HG03442 (cell line): ENCODE results near the gene EIF4B.
"Not testable (repeated sequence)": the region's sequence is repeated elsewhere in the genome, so short reads cannot be mapped to it uniquely, and the experiment has no call there.

ENCODE experiments used
- ATAC-seq: cut with Tn5 transposase; IDR thresholded peaks from one replicate; pipeline ENCODE4 v1.9.1; 2021; ENCODE audit warnings: mild to moderate bottlenecking, moderate library complexity; ENCODE audit not compliant: unreplicated experiment

The EIF4B gene, protein sequence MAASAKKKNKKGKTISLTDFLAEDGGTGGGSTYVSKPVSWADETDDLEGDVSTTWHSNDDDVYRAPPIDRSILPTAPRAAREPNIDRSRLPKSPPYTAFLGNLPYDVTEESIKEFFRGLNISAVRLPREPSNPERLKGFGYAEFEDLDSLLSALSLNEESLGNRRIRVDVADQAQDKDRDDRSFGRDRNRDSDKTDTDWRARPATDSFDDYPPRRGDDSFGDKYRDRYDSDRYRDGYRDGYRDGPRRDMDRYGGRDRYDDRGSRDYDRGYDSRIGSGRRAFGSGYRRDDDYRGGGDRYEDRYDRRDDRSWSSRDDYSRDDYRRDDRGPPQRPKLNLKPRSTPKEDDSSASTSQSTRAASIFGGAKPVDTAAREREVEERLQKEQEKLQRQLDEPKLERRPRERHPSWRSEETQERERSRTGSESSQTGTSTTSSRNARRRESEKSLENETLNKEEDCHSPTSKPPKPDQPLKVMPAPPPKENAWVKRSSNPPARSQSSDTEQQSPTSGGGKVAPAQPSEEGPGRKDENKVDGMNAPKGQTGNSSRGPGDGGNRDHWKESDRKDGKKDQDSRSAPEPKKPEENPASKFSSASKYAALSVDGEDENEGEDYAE

DNA sequence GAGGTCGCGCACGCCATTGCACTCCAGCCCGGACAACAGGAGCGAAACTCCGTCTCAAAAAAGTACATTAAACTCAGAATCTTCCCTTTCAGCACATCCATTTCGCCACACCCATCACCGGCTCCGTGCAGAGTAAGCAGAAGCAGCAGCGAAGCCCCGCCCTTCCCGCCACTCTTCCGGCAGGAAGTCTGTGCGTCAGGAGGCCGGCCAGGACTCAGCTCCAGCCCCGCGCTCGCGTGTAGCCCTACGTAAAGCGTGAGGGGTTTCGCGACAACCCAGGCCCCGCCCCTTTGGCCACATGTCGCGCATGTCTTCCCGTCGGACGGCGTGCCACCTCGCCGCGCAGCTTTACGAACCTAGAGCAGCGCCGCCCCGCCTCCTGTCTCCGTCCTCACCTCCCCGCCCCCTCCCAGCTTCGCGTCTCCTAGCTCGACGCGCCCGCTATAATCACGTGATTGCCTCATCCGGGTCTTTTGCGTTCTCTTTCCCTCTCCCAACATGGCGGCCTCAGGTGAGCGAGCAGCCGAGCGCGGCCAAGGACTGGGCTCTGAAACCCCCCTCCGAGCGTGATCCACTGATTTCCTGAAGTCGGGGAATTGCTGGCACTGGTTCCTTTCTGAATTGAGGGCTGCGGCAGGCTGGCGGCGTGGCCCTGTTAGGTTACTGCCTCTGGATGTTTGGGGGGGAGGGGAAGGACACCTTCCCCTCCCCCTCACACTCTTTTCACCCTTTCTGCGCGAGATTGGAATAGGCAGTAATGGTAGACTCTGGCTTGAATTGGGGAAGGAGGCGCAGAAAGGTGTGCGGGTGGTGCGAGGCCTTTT is at the start of gene EIF4B:
Gene EIF4B (plus strand): TSS at position 471 of the 824 bp plus-strand sequence. CDS start 28 bp downstream, at position 499.
- ATAC-seq, result peak; percentile 87

DNA sequence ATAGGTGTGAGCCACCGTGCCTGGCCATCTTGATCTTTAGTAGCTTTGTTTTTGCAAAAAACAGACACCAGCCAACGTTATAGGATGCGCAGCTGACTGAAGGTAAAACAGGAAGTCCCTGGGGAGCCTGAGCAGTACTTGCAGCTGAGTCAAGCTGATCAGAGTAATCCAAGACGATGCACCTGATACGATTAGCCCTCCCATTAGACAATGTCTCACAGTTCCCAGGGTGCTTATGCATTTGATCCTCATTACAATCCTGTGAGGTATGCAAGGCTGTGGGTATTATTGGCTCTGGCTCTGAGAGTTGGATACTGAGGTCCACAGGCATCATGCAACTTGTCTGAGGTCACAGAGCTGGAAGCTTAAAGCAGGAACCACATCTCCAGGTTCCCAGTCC is 49.3 kb upstream of the EIF4B start:
- ATAC-seq, result no peak

DNA sequence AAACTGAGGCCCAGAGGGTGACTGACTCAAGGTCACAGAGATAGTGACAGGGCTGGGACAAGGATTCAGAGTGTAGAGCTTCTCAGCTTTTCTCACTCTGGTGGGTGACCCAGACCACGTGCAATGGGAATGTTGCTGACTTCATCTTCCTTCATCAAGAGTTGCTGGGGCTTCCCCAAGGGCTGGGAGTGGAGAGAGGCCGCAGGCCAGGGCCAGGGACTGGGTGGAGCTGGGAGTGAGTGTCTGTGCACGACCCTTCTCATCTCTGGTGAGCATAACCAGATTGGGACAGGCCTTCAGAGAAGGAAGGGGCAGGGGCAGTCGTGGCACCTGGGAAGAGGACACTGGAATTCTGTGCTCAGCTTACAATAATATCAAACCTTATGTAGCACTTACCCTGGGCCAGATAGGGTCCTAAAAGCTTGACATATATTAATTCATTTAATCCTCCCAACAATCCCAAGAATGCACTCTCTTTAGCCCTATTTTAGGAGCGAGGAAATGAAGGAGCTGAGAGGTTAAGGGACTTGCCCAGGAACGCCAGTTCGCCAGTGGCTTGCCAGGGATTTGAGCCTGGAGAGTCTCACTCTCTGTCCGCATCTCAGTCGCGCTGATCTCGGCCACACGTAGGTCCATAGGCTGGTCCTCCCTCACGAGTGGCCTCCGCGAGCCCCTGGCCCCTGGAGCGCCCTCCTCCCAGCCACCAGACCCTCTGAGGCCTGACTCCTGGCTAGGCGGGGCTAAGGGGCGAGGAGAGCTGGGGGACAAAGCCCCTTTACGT is 41.5 kb upstream of the EIF4B start:
- no peak for ATAC-seq

DNA sequence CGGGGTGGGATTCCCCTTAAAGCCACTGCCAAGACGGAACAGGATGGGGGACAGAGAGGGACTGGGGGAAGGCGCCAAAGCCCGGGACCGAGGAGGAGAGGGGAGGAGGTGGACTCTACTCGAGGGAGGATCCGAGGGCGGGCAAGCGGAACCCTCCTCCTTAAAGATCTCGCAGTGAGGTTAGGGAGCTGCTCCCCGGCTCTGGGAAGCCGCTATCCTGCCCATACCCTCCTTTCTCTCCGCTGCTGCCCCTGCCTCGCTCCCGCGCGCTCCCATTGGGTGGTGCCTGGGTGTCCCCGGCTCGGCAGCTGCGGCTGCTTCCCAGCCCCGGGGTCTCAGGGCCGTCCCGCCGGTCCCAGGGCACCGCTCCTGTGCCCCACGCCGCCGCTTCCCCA is 40.9 kb upstream of the EIF4B start:
- no peak for ATAC-seq

DNA sequence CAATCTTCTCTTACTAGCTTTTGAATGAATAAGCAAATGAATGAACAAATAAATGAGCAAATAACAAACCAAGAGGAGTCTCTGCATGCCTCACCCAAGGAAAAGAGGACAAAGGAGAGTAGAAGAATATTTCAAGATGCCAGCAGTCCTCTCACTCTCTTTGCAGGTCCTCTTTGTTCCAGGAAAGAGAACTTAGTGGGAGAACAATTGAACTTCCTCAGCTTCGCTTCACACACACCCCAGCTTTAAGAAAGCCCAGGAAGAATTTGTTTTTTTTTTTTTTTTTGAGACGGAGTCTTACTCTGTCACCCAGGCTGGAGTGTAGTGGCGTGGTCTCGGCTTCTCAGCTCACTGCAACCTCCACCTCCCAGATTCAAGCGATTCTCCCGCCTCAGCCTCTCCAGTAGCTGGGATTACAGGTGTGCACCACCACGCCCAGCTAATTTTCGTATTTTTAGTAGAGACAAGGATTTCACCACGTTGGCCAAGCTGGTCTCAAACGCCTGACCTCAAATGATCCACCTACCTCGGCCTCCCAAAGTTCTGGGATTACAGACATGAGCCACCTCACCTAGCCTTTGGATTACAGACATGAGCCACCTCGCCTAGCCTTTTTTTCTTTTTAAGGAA is 37.0 kb upstream of the EIF4B start:
- ATAC-seq, result no peak

DNA sequence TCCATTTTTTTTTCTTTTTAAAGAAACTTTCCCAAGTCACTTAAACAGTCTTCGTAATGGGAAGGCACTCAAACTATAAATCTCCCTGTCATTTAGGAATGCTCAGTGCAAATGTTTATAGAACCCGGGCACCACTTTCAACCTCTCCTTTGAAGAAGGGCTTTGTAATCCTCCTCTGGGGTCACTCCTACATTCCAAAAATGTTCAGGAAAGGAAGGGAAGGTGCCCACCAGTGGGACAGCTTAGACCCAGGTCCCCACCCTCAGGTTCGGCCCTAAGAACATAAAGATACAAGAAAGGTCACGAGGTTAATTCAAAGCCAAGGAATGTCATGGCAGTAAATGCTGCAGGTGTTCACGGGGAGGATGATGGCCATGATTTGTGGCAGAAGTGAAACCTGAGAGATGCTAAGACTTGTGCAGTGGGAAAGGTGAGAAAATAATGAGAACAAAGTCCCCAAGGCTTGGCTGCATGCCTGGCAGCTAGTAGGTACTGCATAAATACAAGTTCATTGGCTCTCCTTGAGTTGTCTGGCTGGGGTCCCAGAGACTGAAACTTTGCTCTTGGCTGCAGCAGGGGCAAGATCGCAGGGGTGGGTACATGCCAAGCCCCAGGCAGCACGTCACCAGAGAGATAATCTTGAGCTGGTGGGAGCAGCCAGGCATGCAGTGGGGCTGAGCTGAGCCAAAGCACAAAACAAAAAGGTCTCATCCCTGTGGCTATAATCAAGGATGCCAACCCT is 36.3 kb upstream of the EIF4B start:
- no peak for ATAC-seq

DNA sequence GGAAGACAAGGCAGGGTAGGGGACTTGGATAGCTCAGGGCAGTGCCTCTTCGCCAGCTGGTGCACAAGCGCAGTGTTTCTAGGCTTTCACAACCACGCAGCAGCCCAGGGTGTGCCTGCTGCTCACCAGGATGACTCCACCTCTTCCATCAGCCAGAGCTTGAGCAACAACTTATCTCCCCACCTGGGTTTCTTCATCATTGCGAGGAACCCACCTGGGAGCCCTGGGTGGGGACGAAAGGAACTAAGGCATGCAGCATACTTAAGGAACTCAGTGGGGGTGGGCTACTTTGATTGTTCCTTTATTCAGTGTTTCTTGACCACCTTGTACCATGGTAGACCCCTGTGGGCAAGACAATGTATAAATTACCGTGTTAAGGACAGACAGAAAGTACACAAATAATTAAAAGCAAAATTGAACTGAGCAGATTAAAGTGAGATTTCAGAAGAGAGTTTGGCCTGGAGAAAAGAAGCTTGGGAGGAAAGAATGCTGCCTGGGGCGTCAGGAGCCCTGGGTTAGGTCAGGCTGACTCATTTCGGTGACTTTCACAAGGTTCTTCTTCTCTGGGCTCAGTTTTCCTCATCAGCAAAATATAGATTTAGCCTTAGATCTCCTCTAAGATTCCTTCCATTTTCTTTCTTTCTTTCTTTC is 34.5 kb upstream of the EIF4B start:
- no peak for ATAC-seq

DNA sequence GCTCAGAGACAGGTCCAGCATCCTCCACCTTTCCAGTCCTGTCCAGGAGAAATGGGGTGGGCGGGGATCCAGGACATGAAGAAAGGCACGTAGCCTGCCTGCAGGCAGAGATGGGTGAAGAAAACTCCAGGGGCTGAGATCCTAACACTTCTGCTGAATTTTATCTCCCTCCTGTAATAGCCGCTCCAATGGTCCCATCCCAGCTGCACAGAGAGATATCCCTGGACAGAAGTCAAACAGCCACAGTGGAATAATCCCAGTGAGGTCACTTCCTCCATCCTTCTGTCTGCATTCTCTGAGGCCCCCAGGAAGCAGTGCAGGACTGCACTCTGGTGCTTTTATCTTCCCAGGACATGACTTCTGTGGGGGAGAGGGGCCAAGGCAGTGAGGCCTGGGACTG is 31.1 kb upstream of the EIF4B start:
- no peak for ATAC-seq

DNA sequence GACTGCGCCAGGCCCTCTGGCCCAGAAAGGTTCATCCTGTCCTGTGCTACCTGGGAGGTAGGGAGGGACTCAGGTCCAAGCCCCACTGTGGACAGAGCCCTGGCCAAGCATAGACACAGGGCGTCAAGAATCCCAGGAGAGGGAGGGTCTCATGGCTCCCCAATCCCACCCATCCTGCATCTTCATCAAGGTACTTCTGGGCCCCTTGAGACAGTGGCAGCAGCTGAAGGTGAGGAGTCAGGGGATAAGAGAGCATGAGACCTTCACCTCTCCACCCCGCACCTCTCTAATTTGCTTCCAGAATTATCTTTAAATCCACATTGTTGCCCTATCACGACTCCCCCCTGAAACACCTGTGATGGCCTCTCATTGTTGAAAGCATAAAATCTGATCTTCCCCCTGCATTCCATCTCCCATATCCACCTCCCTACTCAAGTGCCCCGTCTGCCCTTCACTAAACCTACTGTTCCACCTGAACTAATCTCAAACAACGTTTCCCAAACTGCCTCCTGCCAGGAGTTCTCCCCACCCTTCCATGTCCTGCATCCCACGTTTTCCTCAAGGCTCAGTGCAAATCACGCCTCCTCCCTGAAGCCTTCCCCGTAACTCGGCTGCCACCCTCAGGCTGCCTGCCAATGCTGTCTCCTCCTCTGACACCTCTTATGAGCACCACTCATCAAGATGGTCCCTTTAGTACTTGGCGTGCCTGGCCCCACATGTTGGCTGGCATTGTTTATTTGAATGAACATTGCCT is 30.3 kb upstream of the EIF4B start:
- no peak for ATAC-seq

DNA sequence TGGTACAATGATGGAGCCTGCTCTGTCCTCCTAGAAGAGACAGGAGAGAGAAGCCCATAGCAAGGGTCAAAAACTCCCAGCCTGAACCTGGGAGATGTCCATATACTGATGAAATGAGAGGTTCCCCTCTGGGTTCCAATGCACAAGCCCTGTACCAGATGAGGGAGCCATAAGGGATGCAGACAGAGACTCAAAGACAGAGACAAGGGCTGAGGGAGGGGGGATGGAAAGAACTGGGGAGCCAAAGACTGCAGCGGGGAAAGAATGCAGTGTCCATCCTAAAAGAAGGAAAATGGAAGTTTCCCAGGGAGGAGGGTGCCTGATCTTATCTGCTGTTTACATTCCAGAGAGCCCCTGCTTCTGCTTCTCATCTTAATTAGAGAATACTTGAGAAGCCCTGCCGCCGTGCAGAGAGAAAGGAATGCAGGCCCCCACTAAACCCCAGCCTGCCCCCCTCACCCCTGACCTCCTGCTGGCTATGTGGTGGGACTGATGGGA is 29.6 kb upstream of the EIF4B start:
- no peak for ATAC-seq

DNA sequence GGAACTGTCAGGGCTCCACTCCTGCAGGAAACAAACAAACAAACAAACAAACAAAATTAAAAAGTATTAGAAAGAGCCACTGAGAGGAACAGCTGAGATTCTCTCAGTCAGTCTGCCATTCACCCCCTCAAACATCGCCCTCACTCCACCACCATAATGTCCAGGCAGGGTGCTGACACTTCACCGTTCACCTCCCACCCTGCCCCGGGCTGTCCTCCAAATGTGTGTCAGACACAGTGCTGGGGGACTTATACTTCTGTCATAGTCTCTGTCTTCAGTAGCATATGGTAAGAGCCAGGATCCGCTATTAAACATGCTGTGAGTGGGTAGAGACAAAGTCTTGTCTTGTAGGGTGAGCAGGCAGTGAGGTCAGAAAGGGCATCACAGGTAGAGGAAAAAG is 29.1 kb upstream of the EIF4B start:
- no peak for ATAC-seq

DNA sequence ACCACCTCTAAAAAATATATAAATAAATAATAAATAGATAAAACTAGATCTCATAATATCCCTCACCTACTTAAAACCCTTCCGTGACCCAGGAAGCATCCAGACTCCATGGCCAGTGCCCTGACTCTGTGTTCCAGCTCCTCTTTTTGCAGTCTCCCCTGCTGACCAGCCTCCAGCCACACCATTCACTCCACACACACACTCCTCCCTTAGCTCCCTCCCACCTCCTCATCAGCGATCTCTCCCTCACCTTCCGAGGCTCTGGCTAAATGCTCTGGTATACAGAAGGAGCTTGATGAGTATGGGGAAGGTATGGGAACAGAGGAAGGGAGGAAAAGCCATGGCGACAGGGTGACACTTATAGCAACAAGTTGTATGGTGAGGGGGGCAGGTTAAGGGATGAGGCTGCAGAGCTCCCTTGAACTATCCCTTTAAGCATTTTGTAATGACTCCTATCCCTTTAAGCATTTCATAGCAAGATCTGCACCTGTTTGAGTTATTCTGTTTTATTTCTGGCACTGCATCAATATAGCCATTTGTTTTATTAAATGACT is 26.1 kb upstream of the EIF4B start:
- ATAC-seq, result no peak

DNA sequence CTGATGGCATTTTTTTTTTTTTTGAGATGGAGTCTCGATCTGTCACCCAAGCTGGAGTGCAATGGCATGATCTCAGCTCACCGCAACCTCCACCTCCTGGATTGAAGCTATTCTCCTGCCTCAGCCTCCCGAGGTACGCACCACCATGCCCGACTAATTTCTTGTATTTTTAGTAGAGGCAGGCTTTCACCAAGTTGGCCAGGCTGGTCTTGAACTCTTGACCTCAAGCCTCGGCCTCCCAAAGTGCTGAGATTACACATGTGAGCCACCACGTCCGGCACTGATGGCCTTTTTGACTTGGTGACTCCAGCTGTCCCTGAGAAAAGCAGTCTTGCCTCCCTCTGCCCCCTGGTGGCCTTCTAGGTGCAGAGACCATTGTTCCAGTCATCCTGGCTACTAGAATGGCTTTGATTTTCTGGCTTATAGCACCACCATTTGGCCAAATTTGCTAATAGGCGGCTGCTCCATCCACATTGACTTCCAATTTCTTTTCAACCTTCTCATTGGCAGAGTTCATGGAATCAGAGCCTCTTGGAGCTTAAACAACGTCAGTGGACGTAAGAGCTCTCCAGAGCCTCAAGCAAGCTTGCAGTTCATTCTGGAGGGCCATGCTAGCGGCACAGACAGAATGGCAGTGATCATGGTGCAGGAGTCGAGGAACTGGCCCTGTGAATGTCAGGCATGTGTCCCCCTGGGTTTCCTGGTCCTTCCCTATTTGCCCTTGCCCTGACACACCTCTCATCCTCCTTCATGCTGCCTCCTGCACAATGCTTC is 25.4 kb upstream of the EIF4B start:
- ATAC-seq, result peak; percentile 50

DNA sequence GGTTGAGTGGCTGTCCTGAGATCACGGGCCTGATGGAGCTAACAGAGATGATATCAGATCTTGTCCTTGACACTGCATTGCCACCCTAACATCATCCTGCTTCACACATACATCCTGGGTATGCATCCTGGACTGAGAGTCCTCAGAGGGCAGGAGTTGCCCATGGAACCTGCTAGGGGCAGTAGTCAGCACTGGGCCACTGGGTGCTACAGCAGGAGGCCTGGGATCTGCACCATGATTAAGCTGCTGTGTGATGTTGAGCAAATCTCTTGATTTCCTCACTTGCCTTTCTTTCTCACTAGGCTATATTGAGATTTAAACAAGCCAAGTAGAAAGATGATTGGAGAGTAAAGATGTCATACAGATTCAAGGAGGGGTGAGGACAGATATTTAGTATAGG is 22.1 kb upstream of the EIF4B start:
- no peak for ATAC-seq

DNA sequence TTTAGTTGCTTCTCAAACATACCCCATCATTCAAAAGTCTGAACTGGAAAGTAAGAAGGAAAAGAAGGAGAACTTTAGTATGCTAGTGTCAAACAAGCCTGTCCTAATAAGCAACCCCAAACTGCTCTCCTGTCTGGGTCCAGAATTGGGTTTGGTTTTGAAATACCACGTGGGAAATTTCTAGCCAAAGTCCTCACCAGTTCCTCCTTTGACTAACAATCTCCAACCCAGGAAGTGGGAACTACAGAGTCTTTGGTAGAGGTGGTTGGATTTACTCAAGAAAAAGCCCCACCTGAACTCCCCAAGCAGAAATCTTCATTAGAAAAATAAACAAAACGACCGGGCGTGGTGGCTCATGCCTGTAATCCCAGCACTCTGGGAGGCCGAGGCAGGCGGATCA is 17.4 kb upstream of the EIF4B start:
- ATAC-seq, result no peak

DNA sequence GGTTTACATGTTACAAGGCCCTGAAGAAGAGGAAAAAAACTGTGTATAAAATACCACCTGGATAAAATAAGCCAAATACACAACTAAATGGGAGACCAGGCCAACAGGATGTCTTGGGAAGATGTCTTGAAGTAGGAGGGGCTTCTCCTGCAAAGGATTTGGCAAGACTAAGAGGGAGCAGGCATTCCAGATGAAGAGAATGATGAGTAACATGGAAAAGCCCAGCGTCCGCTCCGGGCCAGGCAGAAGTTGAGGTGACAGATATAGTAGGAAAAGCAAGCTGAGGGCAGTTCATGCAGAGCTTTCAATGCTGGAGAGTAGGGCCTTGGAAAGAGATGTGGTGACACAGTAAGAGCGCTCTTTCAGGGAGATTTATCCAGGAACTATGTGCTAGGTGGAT is 16.1 kb upstream of the EIF4B start:
- ATAC-seq, result no peak

DNA sequence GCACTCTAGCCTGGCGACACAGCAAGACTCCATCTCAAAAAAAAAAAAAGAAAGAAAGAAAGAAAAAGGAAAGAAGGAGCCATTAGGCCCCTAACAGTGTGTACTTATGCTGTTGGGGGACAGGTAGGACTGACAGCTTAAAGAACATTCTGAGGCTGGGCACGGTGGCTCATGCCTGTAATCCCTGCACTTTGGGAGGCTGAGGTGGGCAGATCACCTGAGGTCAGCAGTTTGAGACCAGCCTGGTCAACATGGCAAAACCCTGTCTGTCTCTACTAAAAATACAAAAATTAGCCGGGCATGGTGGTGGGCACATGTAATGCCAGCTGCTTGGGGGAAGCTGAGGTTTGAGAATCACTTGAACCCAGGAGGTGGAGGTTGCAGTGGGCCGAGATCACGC is 14.0 kb upstream of the EIF4B start:
- not testable (repeated sequence) for ATAC-seq
